OCI-LY1 (cell line): Measurements from ENCODE around the gene HIPK1.

Experiments
- H2AFZ ChIP-seq: fragments of 200-600 bp; sonication (generic), shearing (Covaris generic); 2 replicates; pipeline ENCODE4 v1.6.0; 2014; ENCODE audit warnings: antibody characterized with exemption, mild to moderate bottlenecking, low read length
- H3F3A ChIP-seq: fragments of 200-600 bp; sonication (generic), shearing (Covaris generic); 2 replicates; pipeline ENCODE4 v1.6.0; 2014; ENCODE audit warnings: mild to moderate bottlenecking, antibody characterized with exemption, low read length, moderate library complexity; ENCODE audit not compliant: insufficient read depth
- H3K27ac ChIP-seq: fragments of 200-600 bp; sonication (generic); 2 replicates; pipeline ENCODE4 v1.5.1; 2014; ENCODE audit warnings: low read length, mixed run types, mild to moderate bottlenecking, low read depth; ENCODE audit not compliant: poor library complexity, severe bottlenecking
- H3K27me3 ChIP-seq: fragments of 200-600 bp; sonication (generic); 2 replicates; pipeline ENCODE4 v1.6.0; 2014; ENCODE audit warnings: antibody characterized with exemption, mild to moderate bottlenecking, low read length, moderate library complexity; ENCODE audit not compliant: insufficient read depth
- H3K36me3 ChIP-seq: fragments of 200-600 bp; sonication (generic); 2 replicates; pipeline ENCODE4 v1.6.1; 2014; ENCODE audit warnings: mild to moderate bottlenecking, antibody characterized with exemption, low read length, moderate library complexity, mixed read lengths; ENCODE audit not compliant: insufficient read depth
- H3K4me1 ChIP-seq: fragments of 200-600 bp; sonication (generic); 2 replicates; pipeline ENCODE4 v1.5.1; 2014; ENCODE audit warnings: mild to moderate bottlenecking, low read length, moderate library complexity; ENCODE audit not compliant: insufficient read depth, severe bottlenecking
- H3K4me2 ChIP-seq: fragments of 200-600 bp; sonication (generic), shearing (Covaris generic); 2 replicates; pipeline ENCODE4 v1.6.1; 2014; ENCODE audit warnings: low read length
- H3K4me3 ChIP-seq: fragments of 200-600 bp; sonication (generic); 2 replicates; pipeline ENCODE4 v1.5.1; 2014; ENCODE audit warnings: low read length, low read depth, mild to moderate bottlenecking, mixed read lengths; ENCODE audit not compliant: poor library complexity, severe bottlenecking
- H3K79me2 ChIP-seq: fragments of 200-600 bp; shearing (Covaris generic); 2 replicates; pipeline ENCODE4 v1.6.1; 2016; ENCODE audit warnings: mixed run types, low read length, mixed read lengths; ENCODE audit not compliant: insufficient read depth
- H3K9ac ChIP-seq: fragments of 200-600 bp; sonication (generic), shearing (Covaris generic); 2 replicates; pipeline ENCODE4 v1.6.1; 2014; ENCODE audit warnings: mild to moderate bottlenecking, low read length, mixed read lengths
- H3K9me2 ChIP-seq: fragments of 200-600 bp; sonication (generic), shearing (Covaris generic); 2 replicates; pipeline ENCODE4 v1.6.1; 2014; ENCODE audit warnings: low read depth, mild to moderate bottlenecking, low read length, mixed read lengths
- H3K9me3 ChIP-seq: fragments of 200-600 bp; shearing (Covaris generic); 2 replicates; pipeline ENCODE4 v1.6.1; 2014; ENCODE audit warnings: low read length, mixed read lengths
- H4K20me1 ChIP-seq: fragments of 200-600 bp; sonication (generic), shearing (Covaris generic); 2 replicates; pipeline ENCODE4 v1.6.0; 2016; ENCODE audit warnings: mild to moderate bottlenecking, low read length; ENCODE audit not compliant: insufficient read depth
- EZH2 ChIP-seq: fragments of 200-600 bp; sonication (generic), shearing (Covaris generic); IDR thresholded peaks from 2 replicates; pipeline ENCODE4 v1.8.0; 2017; ENCODE audit warnings: borderline replicate concordance, mixed run types, mild to moderate bottlenecking, antibody characterized with exemption, low read length, moderate library complexity, mixed read lengths
- TF ChIP-seq, protein P1 (sequence below): fragments of 200-600 bp; sonication (generic), shearing (Covaris generic); IDR thresholded peaks from 2 replicates; pipeline ENCODE4 v1.5.1; 2017; ENCODE audit warnings: mild to moderate bottlenecking, antibody characterized with exemption, low read length, moderate library complexity, mixed read lengths

Gene HIPK1

DNA sequence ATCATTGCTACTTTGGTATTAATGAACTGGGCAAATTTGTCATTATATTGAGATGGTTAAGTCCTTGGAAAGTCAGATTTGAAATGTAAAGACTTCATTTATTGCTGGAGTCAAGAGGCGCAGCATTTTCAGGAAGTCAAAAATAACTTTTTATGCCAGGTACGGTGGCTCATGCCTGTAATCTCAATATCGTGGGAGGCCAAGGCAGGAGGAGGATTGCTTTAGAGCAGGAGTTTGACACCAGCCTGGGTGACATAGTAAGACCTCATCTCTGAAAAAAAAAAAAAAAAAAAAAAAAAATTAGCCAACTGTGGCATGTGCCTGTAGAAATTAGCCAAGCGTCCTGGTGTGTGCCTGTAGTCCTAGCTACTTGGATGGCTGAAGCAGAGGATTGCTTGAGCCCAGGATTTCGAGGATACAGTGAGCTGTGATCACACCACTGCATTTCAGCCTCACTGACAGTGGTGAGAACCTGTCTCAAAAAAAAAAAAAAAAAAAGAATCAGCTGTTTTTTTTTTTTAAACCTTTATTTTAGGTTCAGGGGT lies 5.5 kb downstream of the HIPK1 start:
- H3K27ac ChIP-seq, result no peak overlapping the region
- no peak overlapping the region for H2AFZ ChIP-seq
- no peaks in the 10 kb centered on the region for H3F3A ChIP-seq
- H3K9me3 ChIP-seq, result no peaks in the 10 kb centered on the region
- H3K36me3 ChIP-seq, result peaks cover 5% of the 10 kb centered on the region; the same call in 1 of the 2 replicates
- H3K4me1 ChIP-seq, result peaks cover 83% of the 10 kb centered on the region
- no peaks in the 10 kb centered on the region for H3K9me2 ChIP-seq
- TF ChIP-seq EZH2, result no peak
- TF ChIP-seq, protein P1, sequence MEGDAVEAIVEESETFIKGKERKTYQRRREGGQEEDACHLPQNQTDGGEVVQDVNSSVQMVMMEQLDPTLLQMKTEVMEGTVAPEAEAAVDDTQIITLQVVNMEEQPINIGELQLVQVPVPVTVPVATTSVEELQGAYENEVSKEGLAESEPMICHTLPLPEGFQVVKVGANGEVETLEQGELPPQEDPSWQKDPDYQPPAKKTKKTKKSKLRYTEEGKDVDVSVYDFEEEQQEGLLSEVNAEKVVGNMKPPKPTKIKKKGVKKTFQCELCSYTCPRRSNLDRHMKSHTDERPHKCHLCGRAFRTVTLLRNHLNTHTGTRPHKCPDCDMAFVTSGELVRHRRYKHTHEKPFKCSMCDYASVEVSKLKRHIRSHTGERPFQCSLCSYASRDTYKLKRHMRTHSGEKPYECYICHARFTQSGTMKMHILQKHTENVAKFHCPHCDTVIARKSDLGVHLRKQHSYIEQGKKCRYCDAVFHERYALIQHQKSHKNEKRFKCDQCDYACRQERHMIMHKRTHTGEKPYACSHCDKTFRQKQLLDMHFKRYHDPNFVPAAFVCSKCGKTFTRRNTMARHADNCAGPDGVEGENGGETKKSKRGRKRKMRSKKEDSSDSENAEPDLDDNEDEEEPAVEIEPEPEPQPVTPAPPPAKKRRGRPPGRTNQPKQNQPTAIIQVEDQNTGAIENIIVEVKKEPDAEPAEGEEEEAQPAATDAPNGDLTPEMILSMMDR, result no peak
- no peak overlapping the region for H3K4me3 ChIP-seq
- H4K20me1 ChIP-seq, result no peaks in the 10 kb centered on the region
- H3K4me2 ChIP-seq, result no peak overlapping the region
- no peak overlapping the region for H3K9ac ChIP-seq
- H3K27me3 ChIP-seq, result no peaks in the 10 kb centered on the region
- peaks cover 96% of the 10 kb centered on the region for H3K79me2 ChIP-seq

DNA sequence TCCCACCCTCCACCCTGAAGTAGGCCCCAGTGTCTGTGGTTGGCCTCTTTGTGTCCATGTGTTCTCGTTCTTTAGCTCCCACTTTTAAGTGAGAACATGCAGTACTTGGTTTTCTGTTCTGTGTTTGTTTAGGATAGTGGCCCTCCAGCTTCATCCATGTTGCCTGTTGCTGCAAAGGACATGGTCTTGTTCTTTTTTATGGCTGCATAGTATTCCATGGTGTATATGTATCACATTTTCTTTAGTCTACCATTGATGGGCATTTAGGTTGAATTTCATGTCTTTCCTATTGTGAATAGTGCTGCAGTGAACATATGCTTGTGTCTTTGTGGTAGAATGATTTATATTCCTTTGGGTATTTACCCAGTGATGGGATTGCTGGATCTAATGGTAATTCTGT lies 6.1 kb downstream of the HIPK1 start:
- H2AFZ ChIP-seq, result no peak overlapping the region
- no peaks in the 10 kb centered on the region for H3F3A ChIP-seq

DNA sequence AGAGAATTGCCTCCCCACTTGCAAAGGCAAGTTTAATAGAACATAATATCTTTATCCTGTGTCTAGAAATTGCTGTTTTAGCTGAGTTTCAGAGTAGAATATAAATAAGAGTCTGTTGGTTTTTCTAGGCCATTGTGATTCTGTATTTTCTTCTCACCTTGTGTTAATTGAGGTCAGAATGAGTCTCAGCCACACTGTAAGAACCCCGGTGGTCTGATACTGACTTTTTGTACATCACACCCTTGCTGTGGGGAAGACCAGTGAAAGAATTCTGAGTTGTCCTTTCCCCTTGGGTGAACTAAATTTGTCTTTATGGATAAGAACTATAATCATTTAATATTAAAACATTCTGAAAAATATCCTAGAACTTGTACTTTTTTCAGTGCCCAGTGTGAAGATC lies 6.8 kb downstream of the HIPK1 start:
- Histone ChIP-seq H3K9ac (no peak overlapping the region), H3K4me3 (no peak overlapping the region), H4K20me1 (no peaks in the 10 kb centered on the region), H3K9me2 (no peaks in the 10 kb centered on the region), H3K36me3 (peaks cover 8% of the 10 kb centered on the region), H3K4me2 (0 out of 2 replicates have a peak overlapping the region, but pooled peaks have one; percentile 3), H2AFZ (no peak overlapping the region), H3K27me3 (no peaks in the 10 kb centered on the region), H3K9me3 (no peaks in the 10 kb centered on the region), H3K4me1 (peaks cover 91% of the 10 kb centered on the region), H3K79me2 (peaks cover 91% of the 10 kb centered on the region), H3F3A (no peaks in the 10 kb centered on the region), H3K27ac (peak overlapping the region; percentile 34)
- TF ChIP-seq, protein P1, result no peak
- TF ChIP-seq EZH2, result no peak

More for the DNA sequence above, 6.1 kb downstream of the HIPK1 start:
- TF ChIP-seq, protein P1, result no peak
- no peak for TF ChIP-seq EZH2
- H3K9me3 ChIP-seq, result no peaks in the 10 kb centered on the region
- no peaks in the 10 kb centered on the region for H3K27me3 ChIP-seq
- H3K4me3 ChIP-seq, result no peak overlapping the region
- peaks cover 5% of the 10 kb centered on the region; the same call in 1 of the 2 replicates for H3K36me3 ChIP-seq
- H3K9ac ChIP-seq, result no peak overlapping the region
- H3K27ac ChIP-seq, result no peak overlapping the region
- H3K4me2 ChIP-seq, result no peak overlapping the region
- H3K9me2 ChIP-seq, result no peaks in the 10 kb centered on the region
- H3K4me1 ChIP-seq, result peaks cover 89% of the 10 kb centered on the region
- H4K20me1 ChIP-seq, result no peaks in the 10 kb centered on the region
- peaks cover 99% of the 10 kb centered on the region for H3K79me2 ChIP-seq
